HepG2 (cell line): Measurements from ENCODE around the gene NINJ2. TPM values are rescaled to one million over a fixed set of nuclear protein-coding genes. Genes with fewer than 3 reads are reported as not detected.

Source experiments
- ARNTL ChIP-seq: sonication (generic); formaldehyde crosslinking; IDR thresholded peaks from 2 replicates; pipeline ENCODE4 v1.4.0; 2020; ENCODE audit warnings: mild to moderate bottlenecking, missing genetic modification reagents
- CBX5 ChIP-seq: sonication (generic); formaldehyde crosslinking; IDR thresholded peaks from 2 replicates; pipeline ENCODE4 v1.4.0; 2020; ENCODE audit warnings: missing genetic modification reagents, borderline replicate concordance
- HHEX ChIP-seq: IDR thresholded peaks from 2 replicates; pipeline ENCODE4 v1.6.1; 2016; ENCODE audit warnings: control low read depth
- HOXA9 ChIP-seq: sonication (generic); formaldehyde crosslinking; IDR thresholded peaks from 2 replicates; pipeline ENCODE4 v1.8.1; 2022; ENCODE audit warnings: missing genetic modification reagents, mild to moderate bottlenecking, moderate library complexity, borderline replicate concordance
- MED1 ChIP-seq: sonication (generic); formaldehyde crosslinking; IDR thresholded peaks from 2 replicates; pipeline ENCODE4 v1.4.0; 2020; ENCODE audit warnings: missing genetic modification reagents
- MXD4 ChIP-seq: IDR thresholded peaks from 2 replicates; pipeline ENCODE4 v1.6.1; 2016; ENCODE audit warnings: mild to moderate bottlenecking, missing biosample characterization, missing genetic modification reagents
- PPARG ChIP-seq: conservative IDR thresholded peaks from 2 replicates; pipeline ENCODE4 v1.6.1; 2016; ENCODE audit warnings: missing biosample characterization, missing genetic modification reagents
- RCOR2 ChIP-seq: IDR thresholded peaks from 2 replicates; pipeline ENCODE4 v1.6.1; 2016; ENCODE audit warnings: missing biosample characterization, missing genetic modification reagents
- RXRA ChIP-seq: sonication (generic); formaldehyde crosslinking; IDR thresholded peaks from 2 replicates; pipeline ENCODE4 v1.5.1; 2020; ENCODE audit warnings: missing genetic modification reagents
- SRSF1 ChIP-seq: fragments of 200-400 bp; formaldehyde crosslinking; optimal IDR thresholded peaks from 2 replicates; pipeline ENCODE3; 2017; ENCODE audit warnings: mild to moderate bottlenecking, low read depth, low read length, moderate library complexity
- ZFYVE20 ChIP-seq: sonication (generic); formaldehyde crosslinking; IDR thresholded peaks from 2 replicates; pipeline ENCODE4 v1.8.0; 2023; ENCODE audit warnings: low read depth, mild to moderate bottlenecking, moderate library complexity, missing genetic modification reagents, borderline replicate concordance
- ZNF256 ChIP-seq: sonication (generic); formaldehyde crosslinking; conservative IDR thresholded peaks from 2 replicates; pipeline ENCODE4 v1.4.0; 2020; ENCODE audit warnings: missing genetic modification reagents
- ZNF264 ChIP-seq: sonication (generic); formaldehyde crosslinking; IDR thresholded peaks from 2 replicates; pipeline ENCODE4 v1.4.0; 2020; ENCODE audit warnings: missing genetic modification reagents
- ZNF337 ChIP-seq: sonication (generic); formaldehyde crosslinking; IDR thresholded peaks from 2 replicates; pipeline ENCODE4 v1.5.1; 2020; ENCODE audit warnings: missing genetic modification reagents, low read depth, mild to moderate bottlenecking, borderline replicate concordance
- ZNF510 ChIP-seq: sonication (generic); formaldehyde crosslinking; IDR thresholded peaks from 2 replicates; pipeline ENCODE4 v1.4.0; 2020; ENCODE audit warnings: low read depth, mild to moderate bottlenecking, missing genetic modification reagents
- ZNF761 ChIP-seq: sonication (generic); formaldehyde crosslinking; conservative IDR thresholded peaks from 2 replicates; pipeline ENCODE4 v1.4.0; 2020; ENCODE audit warnings: mild to moderate bottlenecking, missing genetic modification reagents
- ZNF773 ChIP-seq: sonication (generic); formaldehyde crosslinking; IDR thresholded peaks from 2 replicates; pipeline ENCODE4 v1.4.0; 2020; ENCODE audit warnings: missing genetic modification reagents, borderline replicate concordance
- polyA plus RNA-seq, 8 experiments: library from polyadenylated mRNA; depleted of rRNA in 3 of 8; stranded (reverse) in 7 of 8; unstranded in 1 of 8; fragments of >200 nt; fragmentation: Illumina TruSeq in 4 of 8; extraction: Trizol in 4 of 8; gene quantifications; 2 replicates each; pipeline versions ENCODE4 v1.2.1 to v1.2.3, GENCODE V29; 2011 to 2016; ENCODE audit warnings: low read depth in 4 of 8, missing spikeins in 1 of 8, mixed read lengths in 1 of 8; ENCODE audit not compliant: insufficient read depth in 1 of 8
- total RNA-seq, 5 experiments: library from RNA; depleted of rRNA; stranded (reverse); fragments of >200 nt; fragmentation: Illumina TruSeq; extraction: Trizol; gene quantifications; 2 replicates each; pipeline ENCODE4 v1.2.3, GENCODE V29; 2016; ENCODE audit warnings: low read depth in 1 of 5
- TF ChIP-seq, protein P1 (sequence below): IDR thresholded peaks from 2 replicates; pipeline ENCODE4 v1.6.1; 2016; ENCODE audit warnings: mild to moderate bottlenecking, missing biosample characterization, missing genetic modification reagents
- TF ChIP-seq, protein P2 (sequence below): sonication (generic); formaldehyde crosslinking; IDR thresholded peaks from 2 replicates; pipeline ENCODE4; 2020; ENCODE audit warnings: missing genetic modification reagents, mild to moderate bottlenecking, borderline replicate concordance
- TF ChIP-seq, protein P3 (sequence below): sonication (generic); formaldehyde crosslinking; IDR thresholded peaks from 2 replicates; pipeline ENCODE4 v1.9.0; 2021; ENCODE audit warnings: mild to moderate bottlenecking, missing genetic modification reagents

Gene NINJ2
- total and polyA plus RNA-seq, 2 of the 13 experiments (the other 11 are each of a cell fraction or from before 2014, with no cell fraction given): 0.62 to 3.8 TPM

DNA sequence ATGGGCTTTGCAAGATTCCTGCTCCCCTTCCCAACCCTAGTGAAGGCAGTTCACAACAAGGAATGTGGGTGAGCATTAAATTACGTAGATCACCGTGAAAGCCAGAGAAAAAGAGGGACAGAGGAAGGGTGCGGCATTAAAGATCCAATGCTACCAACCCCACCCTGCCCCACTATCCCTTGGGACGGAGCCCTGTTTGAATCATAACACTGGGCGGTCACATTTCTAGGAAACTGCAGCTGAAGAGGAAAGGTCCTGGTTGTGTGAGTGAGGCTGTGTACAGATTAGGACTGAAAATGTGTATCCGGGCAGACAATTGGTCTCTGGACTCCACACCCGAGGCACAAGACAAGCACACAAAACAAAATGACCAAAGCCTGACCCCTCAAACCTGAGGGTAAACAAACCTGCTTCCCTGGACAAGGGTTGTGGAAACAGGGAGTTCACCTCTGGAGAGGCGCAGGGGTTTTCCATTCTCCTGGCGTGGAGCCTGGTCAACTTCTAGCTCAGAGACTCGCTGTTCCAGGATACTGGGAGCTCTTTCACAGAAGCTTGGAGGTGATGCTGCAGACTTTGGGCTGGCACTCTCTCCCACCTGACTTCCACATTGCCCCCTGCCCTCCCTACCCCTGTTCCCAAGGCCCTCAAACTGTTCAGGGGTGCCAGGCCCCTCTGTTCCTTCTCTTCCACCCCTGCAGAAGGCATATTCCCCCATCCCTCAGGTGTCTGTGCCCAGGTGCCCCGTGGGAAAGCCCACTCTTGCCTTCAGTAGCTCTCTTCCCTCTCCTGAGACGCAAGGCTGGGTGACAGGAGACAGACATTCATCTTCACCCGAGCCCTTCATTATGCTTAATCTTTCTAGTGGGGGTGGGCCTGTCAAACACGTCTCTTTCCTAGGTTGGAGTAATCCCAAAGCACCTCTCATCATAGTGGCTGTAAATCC is 16.5 kb downstream of the NINJ2 start (continued):
- TF ChIP-seq, protein P1, sequence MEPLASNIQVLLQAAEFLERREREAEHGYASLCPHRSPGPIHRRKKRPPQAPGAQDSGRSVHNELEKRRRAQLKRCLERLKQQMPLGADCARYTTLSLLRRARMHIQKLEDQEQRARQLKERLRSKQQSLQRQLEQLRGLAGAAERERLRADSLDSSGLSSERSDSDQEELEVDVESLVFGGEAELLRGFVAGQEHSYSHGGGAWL: no peak
- TF ChIP-seq RCOR2 (CRISPR knock-in tag) (peak; percentile 85; the same call in 1 of the 2 replicates), ZNF761 (no peak), ZNF510 (CRISPR knock-in tag) (peak; percentile 82; the same call in 1 of the 2 replicates), ZFYVE20 (CRISPR knock-in tag) (no peak), HHEX (CRISPR knock-in tag) (peak; percentile 74; the same call in 1 of the 2 replicates), ZNF264 (peak; percentile 82), PPARG (CRISPR knock-in tag) (peak; percentile 94), HOXA9 (CRISPR knock-in tag) (no peak), MED1 (CRISPR knock-in tag) (peak; percentile 99), ZNF256 (no peak), MXD4 (CRISPR knock-in tag) (0 out of 2 replicates have a peak, but pooled peaks have one; percentile 23), ZNF337 (CRISPR knock-in tag) (no peak), ZNF773 (CRISPR knock-in tag) (no peak), ARNTL (peak; percentile 86), SRSF1 (no peak), CBX5 (CRISPR knock-in tag) (no peak; the same call in 1 of the 2 replicates), RXRA (peak; percentile 97)
- TF ChIP-seq, protein P2, sequence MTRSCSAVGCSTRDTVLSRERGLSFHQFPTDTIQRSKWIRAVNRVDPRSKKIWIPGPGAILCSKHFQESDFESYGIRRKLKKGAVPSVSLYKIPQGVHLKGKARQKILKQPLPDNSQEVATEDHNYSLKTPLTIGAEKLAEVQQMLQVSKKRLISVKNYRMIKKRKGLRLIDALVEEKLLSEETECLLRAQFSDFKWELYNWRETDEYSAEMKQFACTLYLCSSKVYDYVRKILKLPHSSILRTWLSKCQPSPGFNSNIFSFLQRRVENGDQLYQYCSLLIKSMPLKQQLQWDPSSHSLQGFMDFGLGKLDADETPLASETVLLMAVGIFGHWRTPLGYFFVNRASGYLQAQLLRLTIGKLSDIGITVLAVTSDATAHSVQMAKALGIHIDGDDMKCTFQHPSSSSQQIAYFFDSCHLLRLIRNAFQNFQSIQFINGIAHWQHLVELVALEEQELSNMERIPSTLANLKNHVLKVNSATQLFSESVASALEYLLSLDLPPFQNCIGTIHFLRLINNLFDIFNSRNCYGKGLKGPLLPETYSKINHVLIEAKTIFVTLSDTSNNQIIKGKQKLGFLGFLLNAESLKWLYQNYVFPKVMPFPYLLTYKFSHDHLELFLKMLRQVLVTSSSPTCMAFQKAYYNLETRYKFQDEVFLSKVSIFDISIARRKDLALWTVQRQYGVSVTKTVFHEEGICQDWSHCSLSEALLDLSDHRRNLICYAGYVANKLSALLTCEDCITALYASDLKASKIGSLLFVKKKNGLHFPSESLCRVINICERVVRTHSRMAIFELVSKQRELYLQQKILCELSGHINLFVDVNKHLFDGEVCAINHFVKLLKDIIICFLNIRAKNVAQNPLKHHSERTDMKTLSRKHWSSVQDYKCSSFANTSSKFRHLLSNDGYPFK: no peak
- TF ChIP-seq, protein P3, sequence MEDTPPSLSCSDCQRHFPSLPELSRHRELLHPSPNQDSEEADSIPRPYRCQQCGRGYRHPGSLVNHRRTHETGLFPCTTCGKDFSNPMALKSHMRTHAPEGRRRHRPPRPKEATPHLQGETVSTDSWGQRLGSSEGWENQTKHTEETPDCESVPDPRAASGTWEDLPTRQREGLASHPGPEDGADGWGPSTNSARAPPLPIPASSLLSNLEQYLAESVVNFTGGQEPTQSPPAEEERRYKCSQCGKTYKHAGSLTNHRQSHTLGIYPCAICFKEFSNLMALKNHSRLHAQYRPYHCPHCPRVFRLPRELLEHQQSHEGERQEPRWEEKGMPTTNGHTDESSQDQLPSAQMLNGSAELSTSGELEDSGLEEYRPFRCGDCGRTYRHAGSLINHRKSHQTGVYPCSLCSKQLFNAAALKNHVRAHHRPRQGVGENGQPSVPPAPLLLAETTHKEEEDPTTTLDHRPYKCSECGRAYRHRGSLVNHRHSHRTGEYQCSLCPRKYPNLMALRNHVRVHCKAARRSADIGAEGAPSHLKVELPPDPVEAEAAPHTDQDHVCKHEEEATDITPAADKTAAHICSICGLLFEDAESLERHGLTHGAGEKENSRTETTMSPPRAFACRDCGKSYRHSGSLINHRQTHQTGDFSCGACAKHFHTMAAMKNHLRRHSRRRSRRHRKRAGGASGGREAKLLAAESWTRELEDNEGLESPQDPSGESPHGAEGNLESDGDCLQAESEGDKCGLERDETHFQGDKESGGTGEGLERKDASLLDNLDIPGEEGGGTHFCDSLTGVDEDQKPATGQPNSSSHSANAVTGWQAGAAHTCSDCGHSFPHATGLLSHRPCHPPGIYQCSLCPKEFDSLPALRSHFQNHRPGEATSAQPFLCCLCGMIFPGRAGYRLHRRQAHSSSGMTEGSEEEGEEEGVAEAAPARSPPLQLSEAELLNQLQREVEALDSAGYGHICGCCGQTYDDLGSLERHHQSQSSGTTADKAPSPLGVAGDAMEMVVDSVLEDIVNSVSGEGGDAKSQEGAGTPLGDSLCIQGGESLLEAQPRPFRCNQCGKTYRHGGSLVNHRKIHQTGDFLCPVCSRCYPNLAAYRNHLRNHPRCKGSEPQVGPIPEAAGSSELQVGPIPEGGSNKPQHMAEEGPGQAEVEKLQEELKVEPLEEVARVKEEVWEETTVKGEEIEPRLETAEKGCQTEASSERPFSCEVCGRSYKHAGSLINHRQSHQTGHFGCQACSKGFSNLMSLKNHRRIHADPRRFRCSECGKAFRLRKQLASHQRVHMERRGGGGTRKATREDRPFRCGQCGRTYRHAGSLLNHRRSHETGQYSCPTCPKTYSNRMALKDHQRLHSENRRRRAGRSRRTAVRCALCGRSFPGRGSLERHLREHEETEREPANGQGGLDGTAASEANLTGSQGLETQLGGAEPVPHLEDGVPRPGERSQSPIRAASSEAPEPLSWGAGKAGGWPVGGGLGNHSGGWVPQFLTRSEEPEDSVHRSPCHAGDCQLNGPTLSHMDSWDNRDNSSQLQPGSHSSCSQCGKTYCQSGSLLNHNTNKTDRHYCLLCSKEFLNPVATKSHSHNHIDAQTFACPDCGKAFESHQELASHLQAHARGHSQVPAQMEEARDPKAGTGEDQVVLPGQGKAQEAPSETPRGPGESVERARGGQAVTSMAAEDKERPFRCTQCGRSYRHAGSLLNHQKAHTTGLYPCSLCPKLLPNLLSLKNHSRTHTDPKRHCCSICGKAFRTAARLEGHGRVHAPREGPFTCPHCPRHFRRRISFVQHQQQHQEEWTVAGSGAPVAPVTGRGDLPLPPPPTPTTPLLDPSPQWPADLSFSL (CRISPR knock-in tag): peak; percentile 98
